Parathyroid adenoma (tissue), 2 donors: ENCODE measurements around the gene CASTOR1.
A peak's percentile ranks its signal among the peaks of the same experiment; 100 is the strongest.

Source experiments
- H2AFZ ChIP-seq: fragments of 300-600 bp; sonication (generic); one replicate; pipeline ENCODE4 v1.7.0; 2017; ENCODE audit warnings: antibody characterized with exemption, mild to moderate bottlenecking
- H3K27ac ChIP-seq: fragments of 300-600 bp; sonication (generic); one replicate; pipeline ENCODE4 v1.7.0; 2017
- H3K27me3 ChIP-seq: fragments of 300-600 bp; sonication (generic); one replicate; pipeline ENCODE4 v1.7.0; 2017; ENCODE audit warnings: low read length; ENCODE audit not compliant: control insufficient read depth, insufficient read depth
- H3K36me3 ChIP-seq: fragments of 300-600 bp; sonication (generic); one replicate; pipeline ENCODE4 v1.7.0; 2017; ENCODE audit warnings: low read length; ENCODE audit not compliant: control insufficient read depth, insufficient read depth
- H3K4me1 ChIP-seq: fragments of 300-600 bp; sonication (generic); one replicate; pipeline ENCODE4 v1.7.0; 2017; ENCODE audit warnings: control low read depth
- H3K4me2 ChIP-seq: fragments of 300-600 bp; sonication (generic); one replicate; pipeline ENCODE4 v1.7.0; 2017; ENCODE audit warnings: low read length
- H3K4me3 ChIP-seq: fragments of 300-600 bp; sonication (generic); one replicate; pipeline ENCODE4 v1.7.0; 2017; ENCODE audit warnings: low read depth, low read length
- H3K79me2 ChIP-seq: fragments of 300-600 bp; sonication (generic); one replicate; pipeline ENCODE4 v1.7.0; 2017; ENCODE audit warnings: control low read depth
- H3K9ac ChIP-seq: fragments of 300-600 bp; sonication (generic); one replicate; pipeline ENCODE4 v1.7.0; 2017; ENCODE audit warnings: mild to moderate bottlenecking
- H3K9me3 ChIP-seq: fragments of 300-600 bp; sonication (generic); one replicate; pipeline ENCODE4 v1.7.0; 2017; ENCODE audit warnings: low read length; ENCODE audit not compliant: control insufficient read depth
- CTCF ChIP-seq: fragments of 300-600 bp; sonication (generic); IDR thresholded peaks from one replicate; pipeline ENCODE4 v1.7.0; 2017; ENCODE audit warnings: antibody characterized with exemption, mild to moderate bottlenecking
- donor health status: primary hyperparathyroidism.

Gene CASTOR1

GRCh38 chr22:30286813-30287647 is 2.3 kb downstream of the CASTOR1 start:
- no peak overlapping the region for H3K27ac ChIP-seq
- H3K4me1 ChIP-seq = peaks cover 19% of the 10 kb centered on the region
- no peak overlapping the region for H2AFZ ChIP-seq
- H3K4me3 ChIP-seq = no peak overlapping the region
- no peak overlapping the region for H3K9ac ChIP-seq
- H3K79me2 ChIP-seq = no peaks in the 10 kb centered on the region
- TF ChIP-seq CTCF = peak; percentile 68
- no peaks in the 10 kb centered on the region for H3K9me3 ChIP-seq
- no peaks in the 10 kb centered on the region for H3K36me3 ChIP-seq
- H3K27me3 ChIP-seq = no peaks in the 10 kb centered on the region
- no peak overlapping the region for H3K4me2 ChIP-seq

GRCh38 chr22:30286331-30286730 is 3.0 kb downstream of the CASTOR1 start:
- H3K79me2 ChIP-seq = no peaks in the 10 kb centered on the region

GRCh38 chr22:30285846-30286200 is 3.5 kb downstream of the CASTOR1 start:
- no peaks in the 10 kb centered on the region for H3K27me3 ChIP-seq
- TF ChIP-seq CTCF = no peak
- H3K27ac ChIP-seq = no peak overlapping the region
- H3K9ac ChIP-seq = no peak overlapping the region
- peaks cover 8% of the 10 kb centered on the region for H3K4me1 ChIP-seq
- H3K79me2 ChIP-seq = no peaks in the 10 kb centered on the region
- H2AFZ ChIP-seq = no peak overlapping the region
- no peaks in the 10 kb centered on the region for H3K9me3 ChIP-seq
- H3K4me2 ChIP-seq = no peak overlapping the region
- H3K36me3 ChIP-seq = no peaks in the 10 kb centered on the region
- H3K4me3 ChIP-seq = no peak overlapping the region

More at GRCh38 chr22:30286331-30286730, 3.0 kb downstream of the CASTOR1 start:
- Histone ChIP-seq H3K9me3 (no peaks in the 10 kb centered on the region), H3K4me1 (peaks cover 12% of the 10 kb centered on the region), H3K4me2 (no peak overlapping the region), H3K27ac (no peak overlapping the region), H3K9ac (no peak overlapping the region), H3K36me3 (no peaks in the 10 kb centered on the region), H3K4me3 (no peak overlapping the region), H3K27me3 (no peaks in the 10 kb centered on the region), H2AFZ (no peak overlapping the region)
- no peak for TF ChIP-seq CTCF

- H3K79me2 ChIP-seq = no peaks in the 10 kb centered on the region
- H2AFZ ChIP-seq = no peak overlapping the region
- no peak for TF ChIP-seq CTCF
- peaks cover 3% of the 10 kb centered on the region for H3K4me1 ChIP-seq
- H3K27ac ChIP-seq = no peak overlapping the region
- no peak overlapping the region for H3K4me3 ChIP-seq
- no peaks in the 10 kb centered on the region for H3K27me3 ChIP-seq
- H3K9me3 ChIP-seq = no peaks in the 10 kb centered on the region
- no peaks in the 10 kb centered on the region for H3K36me3 ChIP-seq
- H3K4me2 ChIP-seq = no peak overlapping the region
- H3K9ac ChIP-seq = no peak overlapping the region
These were observed 4.0 kb downstream of the CASTOR1 start for GRCh38 chr22:30285176-30285845.
